SK-N-DZ (cell line): ENCODE data around the gene R3HDM2.

ENCODE experiments used
- DNase-seq: peaks from one replicate; pipeline ENCODE4 v3.0.0-alpha.2; 2015; ENCODE audit warnings: low spot score

Gene R3HDM2

GRCh38 chr12:57467212-57467874, 36.5 kb upstream of the R3HDM2 start:
- DNase-seq = no peak

- no peak for DNase-seq
These were observed 35.1 kb upstream of the R3HDM2 start for GRCh38 chr12:57465747-57466505.

- no peak for DNase-seq
These were observed 34.3 kb upstream of the R3HDM2 start for GRCh38 chr12:57465030-57465746.

- DNase-seq = no peak
These were observed 33.7 kb upstream of the R3HDM2 start for GRCh38 chr12:57464569-57464968.

GRCh38 chr12:57462912-57463253, 32.0 kb upstream of the R3HDM2 start:
- no peak for DNase-seq

- DNase-seq = peak; percentile 96
These were observed 31.5 kb upstream of the R3HDM2 start for GRCh38 chr12:57462251-57462911.

- DNase-seq = no peak
These were observed 31.0 kb upstream of the R3HDM2 start for GRCh38 chr12:57461917-57462250.

- peak; percentile 60 for DNase-seq
These were observed 30.6 kb upstream of the R3HDM2 start for GRCh38 chr12:57461276-57461916.

GRCh38 chr12:57460841-57461275, 30.0 kb upstream of the R3HDM2 start:
- DNase-seq = no peak

- no peak for DNase-seq
These were observed 29.6 kb upstream of the R3HDM2 start for GRCh38 chr12:57460468-57460784.

- DNase-seq = no peak
These were observed 29.1 kb upstream of the R3HDM2 start, which contains the start of gene GLI1 for GRCh38 chr12:57459750-57460467. Gene GLI1 (plus strand): TSS chr12:57459785. CDS start chr12:57463692, 3,907 bp downstream.

GRCh38 chr12:57459055-57459749, 28.4 kb upstream of the R3HDM2 start:
- peak; percentile 95 for DNase-seq

- no peak for DNase-seq
These were observed 27.8 kb upstream of the R3HDM2 start for GRCh38 chr12:57458665-57459054.

GRCh38 chr12:57456737-57457490, 26.1 kb upstream of the R3HDM2 start:
- no peak for DNase-seq

GRCh38 chr12:57456145-57456700, 25.4 kb upstream of the R3HDM2 start:
- DNase-seq = peak; percentile 81

GRCh38 chr12:57455374-57456144, 24.7 kb upstream of the R3HDM2 start:
- no peak for DNase-seq

GRCh38 chr12:57454566-57455373, 23.9 kb upstream of the R3HDM2 start, which contains the start of gene INHBE:
Gene INHBE (plus strand): TSS chr12:57455307. CDS start chr12:57455537, 230 bp downstream.
- peak; percentile 87 for DNase-seq

GRCh38 chr12:57454213-57454565, 23.3 kb upstream of the R3HDM2 start:
- no peak for DNase-seq
